GM12878 (cell line): ENCODE results near the gene TANC1.

ENCODE experiments used
- LARP7 ChIP-seq: fragments of 450-650 bp; IDR thresholded peaks from 2 replicates; pipeline ENCODE4 v1.6.1; 2017; ENCODE audit warnings: mild to moderate bottlenecking
- TF ChIP-seq, protein P1 (sequence below), 3 experiments: IDR thresholded peaks in 2 of 3; conservative IDR thresholded peaks in 1 of 3; 2 replicates each; pipeline ENCODE4 v1.5.1; 2011; ENCODE audit warnings: low read depth in 3 of 3, low read length in 3 of 3, mild to moderate bottlenecking in 3 of 3, control low read depth in 2 of 3, moderate library complexity in 2 of 3, inconsistent platforms in 1 of 3, mixed read lengths in 1 of 3; ENCODE audit not compliant: control insufficient read depth in 2 of 3, insufficient read depth in 1 of 3; ENCODE audit errors: extremely low read depth in 1 of 3

DNA sequence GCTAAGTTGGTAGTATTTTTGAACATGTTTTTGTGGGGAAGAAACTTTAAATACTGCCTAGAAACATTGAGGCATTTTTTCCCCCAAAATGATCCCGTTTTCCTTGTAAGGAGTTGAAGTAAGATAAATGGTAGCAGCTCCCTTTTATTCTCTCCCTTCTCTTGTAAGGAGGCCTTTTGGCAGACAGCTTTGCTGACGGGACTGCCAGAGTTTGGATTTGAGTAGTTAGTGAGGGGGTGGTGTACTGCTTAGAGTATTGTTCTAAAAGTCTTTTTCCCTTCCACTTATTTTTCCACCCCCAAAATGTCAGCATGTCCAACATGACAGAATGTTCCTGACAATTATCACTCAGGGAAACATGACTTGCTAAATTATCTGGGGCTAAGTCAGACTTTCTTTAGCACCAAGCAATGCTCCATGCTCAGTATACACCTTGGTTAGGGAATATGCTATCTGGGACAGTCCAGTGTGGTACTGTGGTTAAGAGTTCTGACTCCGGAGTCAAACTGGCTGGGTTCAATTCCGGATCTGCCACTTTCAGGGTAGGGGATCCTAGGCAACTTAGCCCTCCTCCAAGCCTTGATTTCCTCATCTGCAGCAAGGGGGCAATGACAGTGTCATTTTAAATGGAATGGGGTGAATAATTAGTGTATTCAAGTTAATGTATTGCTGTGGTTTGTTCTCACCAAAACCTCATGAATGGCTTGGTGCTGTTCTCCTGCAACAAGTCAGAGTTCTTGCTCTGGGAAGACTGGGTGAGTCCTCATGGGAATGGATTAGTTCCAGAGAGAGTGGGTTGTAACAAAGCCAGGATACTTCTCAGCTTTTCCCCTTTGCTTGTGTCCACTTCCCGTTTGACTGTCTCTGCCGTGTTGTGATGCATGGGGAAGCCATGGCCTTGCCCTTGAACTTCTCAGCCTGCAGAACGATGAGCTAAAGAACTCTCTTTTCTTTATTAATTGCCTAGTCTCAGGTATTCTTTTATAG lies 116.2 kb downstream of the TANC1 start:
- no peak for TF ChIP-seq LARP7
- TF ChIP-seq, protein P1, sequence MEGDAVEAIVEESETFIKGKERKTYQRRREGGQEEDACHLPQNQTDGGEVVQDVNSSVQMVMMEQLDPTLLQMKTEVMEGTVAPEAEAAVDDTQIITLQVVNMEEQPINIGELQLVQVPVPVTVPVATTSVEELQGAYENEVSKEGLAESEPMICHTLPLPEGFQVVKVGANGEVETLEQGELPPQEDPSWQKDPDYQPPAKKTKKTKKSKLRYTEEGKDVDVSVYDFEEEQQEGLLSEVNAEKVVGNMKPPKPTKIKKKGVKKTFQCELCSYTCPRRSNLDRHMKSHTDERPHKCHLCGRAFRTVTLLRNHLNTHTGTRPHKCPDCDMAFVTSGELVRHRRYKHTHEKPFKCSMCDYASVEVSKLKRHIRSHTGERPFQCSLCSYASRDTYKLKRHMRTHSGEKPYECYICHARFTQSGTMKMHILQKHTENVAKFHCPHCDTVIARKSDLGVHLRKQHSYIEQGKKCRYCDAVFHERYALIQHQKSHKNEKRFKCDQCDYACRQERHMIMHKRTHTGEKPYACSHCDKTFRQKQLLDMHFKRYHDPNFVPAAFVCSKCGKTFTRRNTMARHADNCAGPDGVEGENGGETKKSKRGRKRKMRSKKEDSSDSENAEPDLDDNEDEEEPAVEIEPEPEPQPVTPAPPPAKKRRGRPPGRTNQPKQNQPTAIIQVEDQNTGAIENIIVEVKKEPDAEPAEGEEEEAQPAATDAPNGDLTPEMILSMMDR (IDR thresholded peaks at IDR 0.05 in 2 of 3, conservative IDR thresholded peaks at IDR 0.05 in 1 of 3; ENCODE audit: control insufficient read depth in 2 of 3, extremely low read depth in 1 of 3, insufficient read depth in 1 of 3, low read depth in 3 of 3, low read length in 3 of 3), result no peak
